Astrocyte of the spinal cord (primary cell): ENCODE results near the gene HBD.

Experiments used
- DNase-seq: peaks from one replicate; pipeline ENCODE4 v3.0.0; 2011; ENCODE audit warnings: low read depth, low spot score
- H3K4me3 ChIP-seq: 2 replicates; pipeline ENCODE4 v1.5.1; 2011; ENCODE audit warnings: low read depth, mild to moderate bottlenecking, low read length, moderate library complexity
- in situ Hi-C: cut with HindIII; loops from 2 replicates; pipeline ENCODE4 v1.10.0; 2017; ENCODE audit warnings: low sequenced_read_pairs
- TF ChIP-seq, protein P1 (sequence below): IDR thresholded peaks from 2 replicates; pipeline ENCODE4 v1.5.1; 2012; ENCODE audit warnings: low read depth, mild to moderate bottlenecking, low read length, inconsistent platforms

HBD gene

GRCh38 chr11:5234381-5234834 is at the start of gene HBD:
TSS of gene HBD (minus strand) at chr11:5234483. CDS start at chr11:5234433, 50 bp downstream.
- TF ChIP-seq, protein P1, sequence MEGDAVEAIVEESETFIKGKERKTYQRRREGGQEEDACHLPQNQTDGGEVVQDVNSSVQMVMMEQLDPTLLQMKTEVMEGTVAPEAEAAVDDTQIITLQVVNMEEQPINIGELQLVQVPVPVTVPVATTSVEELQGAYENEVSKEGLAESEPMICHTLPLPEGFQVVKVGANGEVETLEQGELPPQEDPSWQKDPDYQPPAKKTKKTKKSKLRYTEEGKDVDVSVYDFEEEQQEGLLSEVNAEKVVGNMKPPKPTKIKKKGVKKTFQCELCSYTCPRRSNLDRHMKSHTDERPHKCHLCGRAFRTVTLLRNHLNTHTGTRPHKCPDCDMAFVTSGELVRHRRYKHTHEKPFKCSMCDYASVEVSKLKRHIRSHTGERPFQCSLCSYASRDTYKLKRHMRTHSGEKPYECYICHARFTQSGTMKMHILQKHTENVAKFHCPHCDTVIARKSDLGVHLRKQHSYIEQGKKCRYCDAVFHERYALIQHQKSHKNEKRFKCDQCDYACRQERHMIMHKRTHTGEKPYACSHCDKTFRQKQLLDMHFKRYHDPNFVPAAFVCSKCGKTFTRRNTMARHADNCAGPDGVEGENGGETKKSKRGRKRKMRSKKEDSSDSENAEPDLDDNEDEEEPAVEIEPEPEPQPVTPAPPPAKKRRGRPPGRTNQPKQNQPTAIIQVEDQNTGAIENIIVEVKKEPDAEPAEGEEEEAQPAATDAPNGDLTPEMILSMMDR = no peak
- in situ Hi-C loops = no loop called here
- peak; percentile 10 for DNase-seq
- H3K4me3 ChIP-seq = no peak within 1 kb of the TSS

- DNase-seq = no peak
- no peak overlapping the region for H3K4me3 ChIP-seq
- in situ Hi-C loops = no loop called here
- TF ChIP-seq, protein P1 = no peak
These were observed 49.6 kb upstream of the HBD start for GRCh38 chr11:5283882-5284281.

GRCh38 chr11:5283086-5283485 is 48.8 kb upstream of the HBD start:
- no peak overlapping the region for H3K4me3 ChIP-seq
- no peak for DNase-seq
- in situ Hi-C loops = no loop called here
- TF ChIP-seq, protein P1 = no peak

DNA sequence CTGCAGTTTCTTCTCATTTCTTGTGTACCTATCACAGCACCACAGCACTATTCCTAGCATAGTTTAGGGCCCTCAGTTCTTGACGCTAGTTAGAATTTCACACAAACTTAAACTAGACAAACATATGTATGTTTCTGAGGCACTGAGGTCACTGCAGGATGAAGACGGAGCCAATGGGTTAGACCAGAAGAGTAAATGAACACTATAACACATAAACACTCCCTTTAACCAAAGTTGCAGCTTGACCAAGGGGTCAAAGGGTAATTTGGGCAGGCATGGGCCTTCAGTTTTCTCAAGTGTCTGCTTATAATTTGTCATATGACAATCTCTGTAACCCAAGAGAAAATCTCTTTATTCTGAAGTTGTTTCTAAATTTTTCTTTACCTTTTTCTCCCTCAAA is 48.3 kb upstream of the HBD start:
- in situ Hi-C loops = no loop called here

GRCh38 chr11:5281596-5281995 is 47.3 kb upstream of the HBD start:
- H3K4me3 ChIP-seq = no peak overlapping the region
- in situ Hi-C loops = no loop called here
- no peak for DNase-seq
- TF ChIP-seq, protein P1 = no peak

More for the DNA sequence above, 48.3 kb upstream of the HBD start:
- no peak for DNase-seq
- no peak overlapping the region for H3K4me3 ChIP-seq
- TF ChIP-seq, protein P1 = no peak

DNA sequence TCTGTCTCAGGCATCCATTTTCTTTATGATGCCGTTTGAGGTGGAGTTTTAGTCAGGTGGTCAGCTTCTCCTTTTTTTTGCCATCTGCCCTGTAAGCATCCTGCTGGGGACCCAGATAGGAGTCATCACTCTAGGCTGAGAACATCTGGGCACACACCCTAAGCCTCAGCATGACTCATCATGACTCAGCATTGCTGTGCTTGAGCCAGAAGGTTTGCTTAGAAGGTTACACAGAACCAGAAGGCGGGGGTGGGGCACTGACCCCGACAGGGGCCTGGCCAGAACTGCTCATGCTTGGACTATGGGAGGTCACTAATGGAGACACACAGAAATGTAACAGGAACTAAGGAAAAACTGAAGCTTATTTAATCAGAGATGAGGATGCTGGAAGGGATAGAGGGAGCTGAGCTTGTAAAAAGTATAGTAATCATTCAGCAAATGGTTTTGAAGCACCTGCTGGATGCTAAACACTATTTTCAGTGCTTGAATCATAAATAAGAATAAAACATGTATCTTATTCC is 46.4 kb upstream of the HBD start:
- TF ChIP-seq, protein P1 = no peak
- in situ Hi-C loops = no loop called here
- H3K4me3 ChIP-seq = no peak overlapping the region
- peak; percentile 99 for DNase-seq
